ENCODE measurements around the gene FAM76B.

DNA sequence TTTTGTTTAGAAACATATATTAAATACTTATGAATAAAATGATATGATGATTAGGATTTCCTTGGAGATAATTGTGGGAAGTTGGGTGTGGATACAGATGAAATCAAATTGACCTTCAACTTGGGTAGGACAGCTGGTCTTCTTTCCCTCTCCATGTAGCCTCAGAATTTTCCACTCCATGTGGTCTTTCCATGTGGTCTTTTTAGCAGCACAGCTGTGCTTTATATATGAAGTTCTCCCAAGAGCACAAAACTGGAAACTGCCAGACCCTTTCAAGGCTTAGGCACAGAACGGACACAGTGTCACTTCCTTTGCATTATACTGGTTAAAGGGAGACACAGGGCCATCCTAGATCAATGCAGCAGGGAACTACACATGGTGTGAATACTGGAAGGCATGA, 28.6 kb downstream of the FAM76B start:
- TF ChIP-seq, protein P1, sequence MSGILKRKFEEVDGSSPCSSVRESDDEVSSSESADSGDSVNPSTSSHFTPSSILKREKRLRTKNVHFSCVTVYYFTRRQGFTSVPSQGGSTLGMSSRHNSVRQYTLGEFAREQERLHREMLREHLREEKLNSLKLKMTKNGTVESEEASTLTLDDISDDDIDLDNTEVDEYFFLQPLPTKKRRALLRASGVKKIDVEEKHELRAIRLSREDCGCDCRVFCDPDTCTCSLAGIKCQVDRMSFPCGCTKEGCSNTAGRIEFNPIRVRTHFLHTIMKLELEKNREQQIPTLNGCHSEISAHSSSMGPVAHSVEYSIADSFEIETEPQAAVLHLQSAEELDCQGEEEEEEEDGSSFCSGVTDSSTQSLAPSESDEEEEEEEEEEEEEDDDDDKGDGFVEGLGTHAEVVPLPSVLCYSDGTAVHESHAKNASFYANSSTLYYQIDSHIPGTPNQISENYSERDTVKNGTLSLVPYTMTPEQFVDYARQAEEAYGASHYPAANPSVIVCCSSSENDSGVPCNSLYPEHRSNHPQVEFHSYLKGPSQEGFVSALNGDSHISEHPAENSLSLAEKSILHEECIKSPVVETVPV (CRISPR knock-in tag; IDR thresholded peaks at IDR 0.05) = no peak
- TF ChIP-seq GLIS3 (CRISPR knock-in tag; IDR thresholded peaks at IDR 0.05) (no peak), ZFP3 (CRISPR knock-in tag; IDR thresholded peaks at IDR 0.05) (no peak), SNAI2 (CRISPR knock-in tag; IDR thresholded peaks at IDR 0.05) (no peak), ZFP30 (CRISPR knock-in tag; IDR thresholded peaks at IDR 0.05) (no peak), ZNF565 (CRISPR knock-in tag; conservative IDR thresholded peaks at IDR 0.05; ENCODE audit: low read depth) (no peak)
- TF ChIP-seq, protein P2, sequence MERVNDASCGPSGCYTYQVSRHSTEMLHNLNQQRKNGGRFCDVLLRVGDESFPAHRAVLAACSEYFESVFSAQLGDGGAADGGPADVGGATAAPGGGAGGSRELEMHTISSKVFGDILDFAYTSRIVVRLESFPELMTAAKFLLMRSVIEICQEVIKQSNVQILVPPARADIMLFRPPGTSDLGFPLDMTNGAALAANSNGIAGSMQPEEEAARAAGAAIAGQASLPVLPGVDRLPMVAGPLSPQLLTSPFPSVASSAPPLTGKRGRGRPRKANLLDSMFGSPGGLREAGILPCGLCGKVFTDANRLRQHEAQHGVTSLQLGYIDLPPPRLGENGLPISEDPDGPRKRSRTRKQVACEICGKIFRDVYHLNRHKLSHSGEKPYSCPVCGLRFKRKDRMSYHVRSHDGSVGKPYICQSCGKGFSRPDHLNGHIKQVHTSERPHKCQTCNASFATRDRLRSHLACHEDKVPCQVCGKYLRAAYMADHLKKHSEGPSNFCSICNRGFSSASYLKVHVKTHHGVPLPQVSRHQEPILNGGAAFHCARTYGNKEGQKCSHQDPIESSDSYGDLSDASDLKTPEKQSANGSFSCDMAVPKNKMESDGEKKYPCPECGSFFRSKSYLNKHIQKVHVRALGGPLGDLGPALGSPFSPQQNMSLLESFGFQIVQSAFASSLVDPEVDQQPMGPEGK (CRISPR knock-in tag; IDR thresholded peaks at IDR 0.05; ENCODE audit: borderline replicate concordance) = no peak
- TF ChIP-seq, protein P3, sequence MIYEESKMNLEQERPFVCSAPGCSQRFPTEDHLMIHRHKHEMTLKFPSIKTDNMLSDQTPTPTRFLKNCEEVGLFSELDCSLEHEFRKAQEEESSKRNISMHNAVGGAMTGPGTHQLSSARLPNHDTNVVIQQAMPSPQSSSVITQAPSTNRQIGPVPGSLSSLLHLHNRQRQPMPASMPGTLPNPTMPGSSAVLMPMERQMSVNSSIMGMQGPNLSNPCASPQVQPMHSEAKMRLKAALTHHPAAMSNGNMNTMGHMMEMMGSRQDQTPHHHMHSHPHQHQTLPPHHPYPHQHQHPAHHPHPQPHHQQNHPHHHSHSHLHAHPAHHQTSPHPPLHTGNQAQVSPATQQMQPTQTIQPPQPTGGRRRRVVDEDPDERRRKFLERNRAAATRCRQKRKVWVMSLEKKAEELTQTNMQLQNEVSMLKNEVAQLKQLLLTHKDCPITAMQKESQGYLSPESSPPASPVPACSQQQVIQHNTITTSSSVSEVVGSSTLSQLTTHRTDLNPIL (CRISPR knock-in tag; IDR thresholded peaks at IDR 0.05; ENCODE audit: low read depth) = no peak

All from SK-N-SH treated with all-trans-retinoic acid at 6 μM for 48 hours (cell line).